ENCODE results near the gene ALOXE3. TPM values are rescaled to one million over a fixed set of nuclear protein-coding genes. Genes with fewer than 3 reads are reported as not detected.

ALOXE3 gene
- total and polyA plus RNA-seq, 2 experiments from 2014 or later: 0.10 to 0.27 TPM

GRCh38 chr17:8071496-8071895 is 46.8 kb downstream of the ALOXE3 start (continued):
- no peak for TF ChIP-seq NANOG (IDR thresholded peaks at IDR 0.05; ENCODE audit: borderline replicate concordance)
- no peak for TF ChIP-seq EZH2 (IDR thresholded peaks at IDR 0.05; ENCODE audit: low read depth, unreplicated experiment)
- no peak for TF ChIP-seq ZNF114 (CRISPR knock-in tag; IDR thresholded peaks at IDR 0.05)
- no peak for TF ChIP-seq CREB1 (CRISPR knock-in tag; IDR thresholded peaks at IDR 0.05; ENCODE audit: low read depth)
- TF ChIP-seq JUNB (IDR thresholded peaks at IDR 0.05; ENCODE audit: unreplicated experiment): no peak

- no peaks in the 10 kb centered on the region; the same call in 2 of the 3 replicates for H3K9me3 Mint-ChIP-seq
- Histone ChIP-seq H3K4me2 (no peak overlapping the region), H4K20me1 (replicated peaks; ENCODE audit: insufficient read depth) (no peaks in the 10 kb centered on the region), H3K36me3 (ENCODE audit: insufficient read depth) (no peaks in the 10 kb centered on the region), H2AFZ (no peak overlapping the region), H3F3A (replicated peaks; ENCODE audit: low read depth) (no peaks in the 10 kb centered on the region), H3K9me2 (ENCODE audit: insufficient read depth) (no peaks in the 10 kb centered on the region), H3K27ac (ENCODE audit: low read depth) (no peak overlapping the region), H3K4me3 (no peak overlapping the region), H3K79me2 (replicated peaks; ENCODE audit: insufficient read depth) (no peaks in the 10 kb centered on the region), H3K27me3 (ENCODE audit: insufficient read depth) (peaks cover 99% of the 10 kb centered on the region), H3K4me1 (ENCODE audit: insufficient read depth) (peaks cover 9% of the 10 kb centered on the region; the same call in 1 of the 2 replicates)
- peaks cover 84% of the 10 kb centered on the region for H3K27me3 Mint-ChIP-seq (ENCODE audit: insufficient read depth, low read depth, poor library complexity)
- no peak for TF ChIP-seq EZH2 (IDR thresholded peaks at IDR 0.05; ENCODE audit: low read depth, unreplicated experiment)
- no peak for TF ChIP-seq ZNF114 (CRISPR knock-in tag; IDR thresholded peaks at IDR 0.05)
- TF ChIP-seq CTCF (conservative IDR thresholded peaks at IDR 0.05; ENCODE audit: low read depth in 2 of 2): no peak
- no peak for TF ChIP-seq NANOG (IDR thresholded peaks at IDR 0.05; ENCODE audit: borderline replicate concordance)
- H3K4me1 Mint-ChIP-seq: peaks cover 17% of the 10 kb centered on the region
- no peak overlapping the region for H3K4me3 Mint-ChIP-seq
- no peaks in the 10 kb centered on the region; the same call in 2 of the 3 replicates for H3K36me3 Mint-ChIP-seq (ENCODE audit: low read depth)
- ATAC-seq: no peak
- no peak overlapping the region for H3K27ac Mint-ChIP-seq
- no peak for DNase-seq (ENCODE audit: low spot score)
These were observed 48.8 kb downstream of the ALOXE3 start for GRCh38 chr17:8069587-8069860.

GRCh38 chr17:8068736-8069586 is 49.4 kb downstream of the ALOXE3 start:
- H3K4me3 ChIP-seq: no peak overlapping the region
- TF ChIP-seq CREB1 (CRISPR knock-in tag; IDR thresholded peaks at IDR 0.05; ENCODE audit: low read depth): no peak
- no peak for TF ChIP-seq CTCF (conservative IDR thresholded peaks at IDR 0.05; ENCODE audit: low read depth in 2 of 2)

More at GRCh38 chr17:8068736-8069586, 49.4 kb downstream of the ALOXE3 start:
- no peaks in the 10 kb centered on the region for H3F3A ChIP-seq (replicated peaks; ENCODE audit: low read depth)
- no peak overlapping the region for H3K27ac ChIP-seq (ENCODE audit: low read depth)
- no peaks in the 10 kb centered on the region; the same call in 2 of the 3 replicates for H3K9me3 Mint-ChIP-seq
- H3K4me3 Mint-ChIP-seq: no peak overlapping the region
- peaks cover 83% of the 10 kb centered on the region for H3K27me3 Mint-ChIP-seq (ENCODE audit: insufficient read depth, low read depth, poor library complexity)
- H3K36me3 Mint-ChIP-seq (ENCODE audit: low read depth): no peaks in the 10 kb centered on the region; the same call in 2 of the 3 replicates
- H3K4me2 ChIP-seq: no peak overlapping the region
- peaks cover 98% of the 10 kb centered on the region for H3K27me3 ChIP-seq (ENCODE audit: insufficient read depth)
- no peaks in the 10 kb centered on the region for H3K36me3 ChIP-seq (ENCODE audit: insufficient read depth)
- H3K9me2 ChIP-seq (ENCODE audit: insufficient read depth): no peaks in the 10 kb centered on the region
- H4K20me1 ChIP-seq (replicated peaks; ENCODE audit: insufficient read depth): no peaks in the 10 kb centered on the region
- ATAC-seq (no peak), DNase-seq (ENCODE audit: low spot score) (no peak)
- peaks cover 11% of the 10 kb centered on the region; the same call in 1 of the 2 replicates for H3K4me1 ChIP-seq (ENCODE audit: insufficient read depth)
- peaks cover 16% of the 10 kb centered on the region for H3K4me1 Mint-ChIP-seq
- H3K27ac Mint-ChIP-seq: no peak overlapping the region
- no peaks in the 10 kb centered on the region for H3K79me2 ChIP-seq (replicated peaks; ENCODE audit: insufficient read depth)
- no peak overlapping the region for H2AFZ ChIP-seq

Measured in GM23338 (cell line).